ENCODE data around the gene BTG1. TPM values are rescaled to one million over a fixed set of nuclear protein-coding genes. Genes with fewer than 3 reads are reported as not detected.
A peak's percentile ranks its signal among the peaks of the same experiment; 100 is the strongest.

The BTG1 gene
- polyA plus RNA-seq (ENCODE audit: insufficient read length in 4 of 4), result 100 to 1,000 TPM; 120 to 130 (median 125) TPM

GRCh38 chr12:92145731-92146496 lies at the start of gene BTG1:
TSS of gene BTG1 (minus strand) at chr12:92145846. CDS start at chr12:92145535, 311 bp downstream.
- peak; percentile 100 for DNase-seq (ENCODE audit: low read depth in 4 of 4, low spot score in 3 of 4)

- no peak for DNase-seq (ENCODE audit: low read depth in 4 of 4, low spot score in 3 of 4)
These were observed 48.9 kb upstream of the BTG1 start for GRCh38 chr12:92194561-92194960.

DNA sequence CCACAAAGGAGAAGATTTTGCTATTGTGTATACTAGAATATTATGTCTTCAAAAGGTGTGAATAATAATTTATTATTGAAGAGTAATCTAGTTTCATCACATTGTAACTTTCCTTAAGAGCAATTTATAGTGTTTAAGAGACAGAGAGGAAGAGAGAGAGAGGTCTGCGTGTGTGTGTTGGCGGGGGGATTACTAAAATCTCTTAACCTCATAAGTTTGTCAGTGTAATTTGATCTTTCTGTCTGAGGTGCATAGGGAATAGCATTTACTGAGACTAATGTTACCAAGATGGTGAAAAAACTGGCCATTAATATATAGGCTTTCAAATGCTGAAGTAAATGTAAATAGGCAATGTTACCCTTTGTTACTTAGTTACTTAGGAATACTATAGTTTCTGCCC lies 48.2 kb upstream of the BTG1 start:
- no peak for DNase-seq (ENCODE audit: low read depth in 4 of 4, low spot score in 3 of 4)

GRCh38 chr12:92193063-92193462 lies 47.4 kb upstream of the BTG1 start:
- DNase-seq (ENCODE audit: low read depth in 4 of 4, low spot score in 3 of 4), result no peak

- DNase-seq (ENCODE audit: low read depth in 4 of 4, low spot score in 3 of 4), result no peak
These were observed 46.7 kb upstream of the BTG1 start for GRCh38 chr12:92192360-92192759.

GRCh38 chr12:92191061-92191460 lies 45.4 kb upstream of the BTG1 start:
- DNase-seq (ENCODE audit: low read depth in 4 of 4, low spot score in 3 of 4), result no peak

DNA sequence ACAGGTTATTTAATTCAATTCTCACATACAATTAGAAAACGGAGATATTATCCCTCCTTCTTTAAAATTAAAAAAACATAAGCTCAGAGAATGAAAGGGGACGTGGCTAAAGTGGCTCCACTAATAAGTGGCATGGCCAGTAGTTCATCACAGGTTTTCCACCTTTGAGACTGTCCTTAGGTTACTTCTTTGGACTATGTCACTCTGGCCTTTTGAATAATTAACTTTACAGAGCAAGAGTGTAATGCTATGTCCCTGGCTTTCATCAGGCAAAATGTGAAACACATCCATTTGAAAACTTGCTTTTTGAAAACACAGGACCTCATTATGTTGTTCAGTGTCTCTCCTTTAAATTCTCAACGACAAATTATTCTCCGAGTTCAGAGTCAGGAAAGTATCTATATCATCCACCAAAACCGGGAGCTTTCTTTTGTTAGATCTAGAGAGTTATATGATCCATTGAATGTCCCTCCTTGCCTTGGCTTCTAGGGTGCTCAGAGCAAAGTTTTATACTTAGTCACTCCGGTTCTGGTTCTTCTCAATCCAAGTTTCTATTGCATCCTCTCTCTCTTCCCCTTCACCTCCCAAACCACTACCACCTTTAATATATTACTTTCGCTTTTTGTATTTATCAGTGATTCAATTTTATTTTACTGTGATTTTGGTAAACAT lies 43.0 kb upstream of the BTG1 start:
- no peak for DNase-seq (ENCODE audit: low read depth in 4 of 4, low spot score in 3 of 4)

DNA sequence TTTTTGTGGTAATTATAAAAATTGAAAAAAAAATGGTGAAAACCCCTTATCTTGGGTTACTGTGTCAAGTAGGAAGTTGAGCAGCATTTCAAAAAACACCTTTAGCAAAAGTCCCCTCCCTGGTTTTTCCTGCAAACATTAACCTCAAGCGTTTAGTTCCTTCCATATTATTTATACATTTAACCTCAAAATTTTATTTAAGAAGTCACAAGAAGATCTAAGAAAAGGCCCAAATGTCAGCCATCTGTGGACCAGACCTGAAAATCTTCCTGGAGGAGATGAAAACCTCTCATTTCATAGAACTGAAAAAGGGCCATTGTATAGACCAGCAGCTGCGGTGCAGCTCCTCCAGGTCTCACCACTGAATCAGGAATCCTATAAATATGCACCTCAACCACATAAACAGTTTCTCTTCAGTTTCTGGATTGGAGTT lies 40.4 kb upstream of the BTG1 start:
- no peak for DNase-seq (ENCODE audit: low read depth in 4 of 4, low spot score in 3 of 4)

DNA sequence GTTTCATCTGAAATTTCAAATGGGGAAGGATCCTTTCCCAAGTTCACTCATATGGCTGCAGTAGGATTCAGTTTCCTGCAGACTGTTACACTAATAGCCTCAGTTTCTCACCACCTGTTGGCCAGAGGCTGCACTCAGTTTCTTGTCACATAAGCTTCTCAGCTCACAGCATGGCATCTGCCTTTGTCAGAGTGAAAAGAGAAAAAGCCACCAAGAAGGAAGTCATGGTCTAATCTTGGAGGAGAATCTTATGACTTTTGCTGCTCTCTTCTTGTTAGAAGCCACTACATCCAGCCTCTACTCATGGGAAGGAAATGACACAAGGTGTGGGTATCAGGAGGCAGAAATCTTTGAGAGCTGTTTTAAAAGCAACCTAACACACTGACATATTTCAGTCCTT lies 39.4 kb upstream of the BTG1 start:
- no peak for DNase-seq (ENCODE audit: low read depth in 4 of 4, low spot score in 3 of 4)

DNA sequence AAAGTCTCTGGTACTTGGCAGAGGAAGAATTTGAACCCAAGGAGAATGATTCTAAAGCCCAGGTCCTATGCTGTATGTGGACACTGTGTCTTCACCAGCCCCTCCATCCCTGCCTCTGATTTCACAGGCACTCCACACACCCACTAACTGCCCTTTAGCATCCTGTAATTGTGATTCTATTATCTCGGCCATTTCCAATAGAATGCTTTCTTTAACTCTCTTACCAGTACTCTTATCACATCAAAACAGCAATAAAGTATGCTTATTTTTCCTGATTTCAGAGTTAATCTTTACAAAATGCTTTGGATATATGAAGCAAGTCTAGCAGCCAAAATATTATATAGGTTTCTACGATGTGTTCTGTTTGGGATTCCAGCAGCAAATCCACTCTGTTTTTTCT lies 37.9 kb upstream of the BTG1 start:
- no peak for DNase-seq (ENCODE audit: low read depth in 4 of 4, low spot score in 3 of 4)

GRCh38 chr12:92178340-92178739 lies 32.7 kb upstream of the BTG1 start:
- DNase-seq (ENCODE audit: low read depth in 4 of 4, low spot score in 3 of 4), result no peak

DNA sequence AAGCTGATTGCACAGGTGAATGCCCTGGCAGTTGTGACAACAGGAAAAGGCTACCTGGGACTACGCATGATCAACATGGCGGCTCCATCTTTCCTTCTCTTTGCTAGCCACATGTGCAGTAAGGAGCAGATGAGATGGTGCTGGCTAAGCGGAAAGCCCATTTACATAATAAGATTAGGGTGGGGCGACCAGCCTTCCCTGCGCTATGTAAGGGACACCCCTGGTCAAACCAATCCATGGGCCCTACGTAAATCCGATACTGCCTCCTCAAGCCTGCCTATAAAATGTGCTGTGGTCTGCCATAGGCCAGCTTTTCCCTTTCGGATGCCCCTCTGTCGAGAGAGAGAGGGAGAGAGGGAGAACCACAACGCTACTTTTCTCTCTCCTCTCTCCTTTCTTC lies 31.0 kb upstream of the BTG1 start:
- DNase-seq (ENCODE audit: low read depth in 4 of 4, low spot score in 3 of 4), result no peak

DNA sequence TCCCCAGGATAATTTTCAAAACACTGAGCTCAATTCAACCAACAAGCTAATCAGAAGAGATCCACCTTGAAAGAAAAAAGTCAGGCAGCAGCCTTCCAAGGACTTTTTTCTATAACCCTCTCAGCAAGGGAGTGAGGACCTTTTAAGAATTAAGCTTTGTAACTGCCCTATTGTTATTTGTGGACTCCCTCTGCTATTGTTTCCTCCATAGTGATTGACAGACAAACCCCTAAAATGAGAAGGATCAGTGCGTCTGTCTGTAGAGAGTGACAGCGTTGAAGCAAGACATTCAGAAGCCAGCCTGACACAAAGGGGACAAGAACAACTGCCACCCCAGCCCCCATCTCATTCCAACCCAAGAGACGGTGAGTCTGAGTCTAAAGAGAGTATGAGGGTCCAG lies 30.3 kb upstream of the BTG1 start:
- DNase-seq (ENCODE audit: low read depth in 4 of 4, low spot score in 3 of 4), result no peak

DNA sequence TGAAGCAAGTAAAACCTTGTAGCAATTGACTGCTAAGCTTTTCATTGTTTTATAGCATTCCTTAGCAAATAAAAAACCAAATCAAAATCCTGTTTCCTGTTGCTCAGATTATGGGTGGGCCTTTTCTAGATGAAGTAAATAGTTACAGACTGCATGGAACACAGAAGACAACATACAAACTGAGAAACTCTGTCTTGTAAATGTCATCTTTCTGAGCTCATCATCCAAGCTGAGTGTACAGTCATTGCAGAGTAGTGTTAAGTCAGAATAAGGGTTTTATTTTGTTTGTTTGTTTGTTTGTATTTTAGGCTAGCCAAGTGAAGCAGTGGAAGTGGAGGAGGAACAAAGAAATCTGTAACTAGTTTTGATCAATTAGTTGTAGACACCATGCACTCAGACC lies 24.4 kb upstream of the BTG1 start:
- no peak for DNase-seq (ENCODE audit: low read depth in 4 of 4, low spot score in 3 of 4)

- DNase-seq (ENCODE audit: low read depth in 4 of 4, low spot score in 3 of 4), result no peak
These were observed 21.4 kb upstream of the BTG1 start for GRCh38 chr12:92167075-92167474.

GRCh38 chr12:92164712-92165111 lies 19.1 kb upstream of the BTG1 start:
- no peak for DNase-seq (ENCODE audit: low read depth in 4 of 4, low spot score in 3 of 4)

- DNase-seq (ENCODE audit: low read depth in 4 of 4, low spot score in 3 of 4), result no peak
These were observed 16.4 kb upstream of the BTG1 start for GRCh38 chr12:92162079-92162478.

GRCh38 chr12:92158796-92159439 lies 13.3 kb upstream of the BTG1 start:
- no peak for DNase-seq (ENCODE audit: low read depth in 4 of 4, low spot score in 3 of 4)

GRCh38 chr12:92156704-92157395 lies 11.2 kb upstream of the BTG1 start:
- DNase-seq (ENCODE audit: low read depth in 4 of 4, low spot score in 3 of 4), result no peak

DNA sequence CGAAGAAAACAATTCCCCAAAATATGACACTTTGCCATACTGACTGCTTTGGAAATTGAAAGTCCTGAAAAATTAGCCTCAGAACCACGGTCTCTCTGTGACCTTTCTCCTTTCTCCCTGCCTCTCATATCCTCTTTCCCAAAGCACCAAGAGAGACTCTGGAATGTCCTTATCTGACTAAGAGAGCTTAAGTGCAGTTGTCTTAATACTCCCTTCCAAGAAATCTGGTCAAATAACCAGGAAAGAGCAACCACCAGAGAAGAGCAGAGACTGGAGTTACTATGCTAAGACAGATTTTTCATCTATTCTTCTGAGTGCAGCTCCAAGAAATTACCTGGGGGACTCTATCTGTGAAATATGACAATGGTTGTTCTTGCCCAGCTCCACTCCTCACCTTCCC lies 10.5 kb upstream of the BTG1 start:
- no peak for DNase-seq (ENCODE audit: low read depth in 4 of 4, low spot score in 3 of 4)

DNA sequence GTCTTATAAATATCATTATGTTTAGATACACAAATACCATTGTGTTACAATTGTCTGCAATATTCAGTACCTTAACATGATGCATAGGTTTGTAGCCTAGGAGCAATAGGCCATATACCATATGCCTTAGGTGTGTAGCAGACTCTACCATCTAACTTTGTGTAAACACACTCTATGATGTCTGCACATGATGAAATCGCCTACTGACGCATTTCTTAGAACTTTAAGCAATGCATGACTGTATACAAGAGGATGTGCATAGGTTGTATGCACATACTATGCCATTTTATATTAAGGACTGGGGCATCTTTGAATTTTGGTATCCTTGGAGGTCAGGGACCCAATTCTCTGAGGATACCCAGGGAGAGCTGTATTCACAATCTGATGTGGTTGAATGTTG lies 10.1 kb upstream of the BTG1 start:
- no peak for DNase-seq (ENCODE audit: low read depth in 4 of 4, low spot score in 3 of 4)
